Stimulated activated CD4-positive, alpha-beta T cell treated with anti-CD3 and anti-CD28 coated beads, Interleukin-4, amount 100 ng/mL, for 4 hours (primary cell): ENCODE results near the gene FEM1A.
"Not testable (repeated sequence)": the region's sequence is repeated elsewhere in the genome, so short reads cannot be mapped to it uniquely, and the experiment has no call there.

Experiments
- DNase-seq, 2 experiments: peaks; one replicate each; pipeline ENCODE4 v3.0.0-alpha.2; 2020

Gene FEM1A, protein sequence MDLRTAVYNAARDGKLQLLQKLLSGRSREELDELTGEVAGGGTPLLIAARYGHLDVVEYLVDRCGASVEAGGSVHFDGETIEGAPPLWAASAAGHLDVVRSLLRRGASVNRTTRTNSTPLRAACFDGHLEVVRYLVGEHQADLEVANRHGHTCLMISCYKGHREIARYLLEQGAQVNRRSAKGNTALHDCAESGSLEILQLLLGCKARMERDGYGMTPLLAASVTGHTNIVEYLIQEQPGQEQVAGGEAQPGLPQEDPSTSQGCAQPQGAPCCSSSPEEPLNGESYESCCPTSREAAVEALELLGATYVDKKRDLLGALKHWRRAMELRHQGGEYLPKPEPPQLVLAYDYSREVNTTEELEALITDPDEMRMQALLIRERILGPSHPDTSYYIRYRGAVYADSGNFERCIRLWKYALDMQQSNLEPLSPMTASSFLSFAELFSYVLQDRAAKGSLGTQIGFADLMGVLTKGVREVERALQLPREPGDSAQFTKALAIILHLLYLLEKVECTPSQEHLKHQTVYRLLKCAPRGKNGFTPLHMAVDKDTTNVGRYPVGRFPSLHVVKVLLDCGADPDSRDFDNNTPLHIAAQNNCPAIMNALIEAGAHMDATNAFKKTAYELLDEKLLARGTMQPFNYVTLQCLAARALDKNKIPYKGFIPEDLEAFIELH

DNA sequence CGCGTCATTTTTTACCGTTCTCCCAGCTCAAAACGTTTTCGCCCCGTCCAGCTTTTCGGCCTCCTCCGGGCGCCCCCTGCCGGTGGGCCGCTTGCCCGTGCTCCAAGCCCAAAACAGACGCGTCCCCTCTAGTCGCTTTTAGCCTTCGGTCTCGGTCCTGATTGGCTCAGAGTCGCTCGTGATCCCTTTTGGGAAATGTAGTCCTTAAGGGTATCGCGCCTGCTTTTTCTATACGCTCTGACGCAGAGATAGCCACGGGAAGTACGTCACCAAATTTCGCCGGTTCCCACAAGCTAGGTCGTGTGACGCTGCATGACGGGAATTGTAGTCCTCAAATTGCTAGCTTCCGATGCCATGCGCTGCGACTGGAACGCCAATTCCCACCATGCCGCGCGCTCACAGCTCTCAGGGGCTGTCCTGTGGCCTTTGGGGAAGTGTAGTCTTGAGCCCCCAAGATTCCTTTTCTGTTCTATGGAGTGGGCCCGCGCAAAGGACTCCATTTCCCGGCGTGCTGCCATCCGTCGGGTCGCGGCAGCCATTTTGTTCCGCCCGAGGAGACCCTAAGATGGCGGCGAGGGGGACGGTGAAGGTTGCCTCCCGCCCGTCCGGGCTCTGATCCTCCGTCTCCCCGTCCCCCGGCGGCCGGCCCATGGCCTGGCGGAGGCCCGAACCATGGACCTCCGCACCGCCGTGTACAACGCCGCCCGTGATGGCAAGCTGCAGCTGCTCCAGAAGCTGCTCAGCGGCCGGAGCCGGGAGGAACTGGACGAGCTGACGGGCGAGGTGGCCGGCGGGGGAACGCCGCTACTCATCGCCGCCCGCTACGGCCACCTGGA, at the start of gene FEM1A:
Gene FEM1A (plus strand): TSS at position 552 of the 836 bp plus-strand sequence. CDS start 121 bp downstream, at position 673.
- peak; percentile 96 to 100 for DNase-seq

DNA sequence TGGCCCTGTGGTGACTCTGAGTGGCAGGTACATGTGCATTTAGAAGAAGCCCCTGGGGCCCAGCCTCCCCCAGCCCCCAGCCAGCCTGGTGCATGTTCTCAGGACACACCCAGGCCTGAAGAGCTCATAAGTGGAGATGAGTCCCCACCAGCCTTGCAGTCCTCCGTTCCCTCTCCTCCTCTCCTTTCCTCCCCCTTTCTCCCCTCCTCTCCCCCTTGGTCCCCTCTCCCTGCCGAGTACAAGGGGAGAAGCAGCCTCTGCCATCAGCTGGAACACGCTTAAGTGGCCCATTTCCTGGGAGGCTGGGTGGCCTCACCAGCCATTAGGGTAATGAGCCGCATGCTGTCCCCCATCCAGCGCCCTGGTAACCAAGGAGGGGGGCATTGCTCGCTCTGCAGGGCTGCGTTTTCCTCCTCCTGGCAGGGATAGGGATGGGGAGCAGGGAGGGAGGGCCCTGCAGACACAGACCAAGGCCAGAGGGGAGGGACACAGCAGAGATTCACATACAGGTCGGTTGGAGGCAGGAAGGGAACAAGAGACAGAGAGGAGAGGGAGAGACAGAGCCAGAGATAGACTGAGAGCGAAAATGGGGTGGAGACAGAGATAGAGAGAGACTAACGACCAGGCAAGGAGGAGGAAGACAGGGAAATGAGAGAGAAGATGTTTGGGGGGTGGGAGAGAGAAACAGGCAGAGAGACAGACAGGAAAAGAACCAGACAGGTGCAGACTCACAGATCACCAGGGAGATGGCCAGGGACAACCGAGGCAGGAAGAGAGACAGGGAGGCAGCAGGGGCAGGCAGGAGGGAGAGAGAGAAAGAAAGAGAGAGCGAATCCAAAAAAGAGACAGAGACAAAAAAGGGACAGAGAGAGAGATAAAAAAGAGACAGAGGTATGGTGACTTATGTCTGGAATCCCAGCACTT, 48.5 kb upstream of the FEM1A start:
- no peak for DNase-seq

DNA sequence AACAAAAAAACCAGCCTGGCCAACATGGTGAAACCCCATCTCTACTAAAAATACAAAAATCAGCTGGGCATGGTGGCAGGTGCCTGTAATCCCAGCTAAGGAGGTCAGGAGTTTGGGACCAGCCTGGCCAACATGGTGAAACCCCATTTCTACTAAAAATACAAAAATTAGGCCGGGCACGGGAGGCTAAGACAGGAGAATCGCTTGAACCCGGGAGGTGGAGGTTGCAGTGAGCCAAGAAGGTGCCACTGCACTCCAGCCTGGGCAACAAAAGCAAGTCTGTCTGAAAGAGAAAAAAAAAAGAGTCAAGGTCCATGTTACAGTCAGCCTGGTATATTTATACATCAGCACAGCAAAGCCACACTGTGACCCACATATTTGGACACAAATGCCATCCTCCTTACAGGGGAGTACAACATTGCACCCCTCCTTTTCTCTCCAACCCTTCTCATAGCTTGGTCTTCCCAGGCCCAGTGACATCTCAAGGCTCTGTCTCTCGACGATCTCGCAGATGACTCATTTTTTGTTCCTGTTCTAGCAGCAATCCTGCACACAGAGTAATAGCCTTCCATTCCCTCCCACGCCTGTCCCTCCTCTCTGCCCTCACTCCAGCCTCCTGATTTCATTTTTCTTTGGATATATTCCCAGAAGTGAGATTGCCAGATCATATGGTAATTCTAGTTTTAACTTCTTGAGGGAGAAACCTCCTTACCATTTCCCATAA, 46.9 kb upstream of the FEM1A start:
- DNase-seq, result no peak

DNA sequence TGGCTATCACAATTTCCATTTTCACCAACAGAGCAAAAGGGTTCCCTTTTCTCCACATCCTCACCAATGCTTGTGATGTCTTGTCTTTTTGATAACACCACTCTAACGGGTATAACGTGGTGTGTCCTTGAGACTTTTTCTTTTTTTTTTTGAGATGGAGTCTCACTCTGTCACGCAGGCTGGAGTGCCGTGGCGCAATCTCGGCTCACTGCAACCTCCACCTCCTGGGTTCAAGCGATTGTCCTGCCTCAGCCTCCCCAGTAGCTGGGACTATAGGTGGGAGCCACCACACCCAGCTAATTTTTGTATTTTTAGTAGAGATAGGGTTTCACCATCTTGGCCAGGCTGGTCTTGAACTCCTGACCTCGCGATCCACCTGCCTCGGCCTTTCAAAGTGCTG, 46.4 kb upstream of the FEM1A start:
- not testable (repeated sequence) for DNase-seq

DNA sequence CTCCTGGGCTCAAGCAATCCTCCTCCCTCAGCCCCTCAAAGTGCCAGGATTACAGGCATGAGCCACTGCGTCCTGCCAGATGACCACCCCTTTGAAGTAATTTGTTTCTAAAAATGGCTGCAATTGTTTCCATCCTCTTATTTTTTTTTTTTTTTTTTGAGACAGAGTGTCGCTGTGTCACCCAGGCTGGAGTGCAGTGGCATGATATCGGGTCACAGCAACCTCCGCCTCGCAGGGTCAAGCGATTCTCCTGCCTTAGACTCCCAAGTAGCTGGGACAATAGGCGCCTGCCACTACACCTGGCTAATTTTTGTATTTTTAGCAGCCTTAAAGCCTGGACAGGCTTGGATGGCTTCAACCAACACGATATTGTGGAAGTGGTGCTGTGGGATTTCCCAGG, 45.5 kb upstream of the FEM1A start:
- no peak for DNase-seq

DNA sequence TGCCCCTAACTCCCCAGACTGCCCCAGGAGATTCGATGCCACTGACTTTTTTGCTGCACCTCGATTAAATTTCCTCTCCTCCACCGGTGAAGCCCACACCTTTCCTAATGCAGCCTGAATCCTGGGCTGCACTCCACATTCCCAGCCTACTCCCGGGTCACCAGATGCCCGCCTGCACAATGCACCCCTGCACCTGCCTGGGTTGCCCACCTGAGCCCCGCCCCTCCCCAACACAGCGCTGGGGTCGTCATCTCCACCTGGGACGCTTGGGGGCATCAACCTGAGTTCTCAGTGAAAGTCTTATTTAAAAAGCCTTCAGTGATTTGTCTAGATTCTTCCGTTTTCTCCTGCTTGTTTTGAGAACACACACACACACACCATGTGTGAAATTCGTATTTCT, 43.3 kb upstream of the FEM1A start:
- DNase-seq, result no peak

DNA sequence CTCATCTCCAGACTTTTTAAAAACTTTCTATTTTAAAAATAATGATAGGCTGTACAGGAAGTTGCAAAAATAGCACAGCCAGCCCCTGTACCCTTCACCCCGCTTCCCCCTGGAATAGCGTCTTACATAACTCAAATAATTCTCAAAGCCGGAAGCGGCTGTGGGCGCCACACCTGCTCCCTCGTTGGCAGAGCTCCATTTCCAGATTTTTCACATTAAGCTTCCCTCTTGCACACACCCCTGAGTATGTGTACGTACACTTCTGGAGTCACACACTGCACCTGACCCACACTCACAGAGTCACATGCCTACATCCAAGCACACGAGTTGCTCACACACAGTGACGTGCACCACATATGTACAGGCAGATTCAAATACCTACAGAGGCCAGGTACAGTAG, 42.9 kb upstream of the FEM1A start:
- no peak for DNase-seq

DNA sequence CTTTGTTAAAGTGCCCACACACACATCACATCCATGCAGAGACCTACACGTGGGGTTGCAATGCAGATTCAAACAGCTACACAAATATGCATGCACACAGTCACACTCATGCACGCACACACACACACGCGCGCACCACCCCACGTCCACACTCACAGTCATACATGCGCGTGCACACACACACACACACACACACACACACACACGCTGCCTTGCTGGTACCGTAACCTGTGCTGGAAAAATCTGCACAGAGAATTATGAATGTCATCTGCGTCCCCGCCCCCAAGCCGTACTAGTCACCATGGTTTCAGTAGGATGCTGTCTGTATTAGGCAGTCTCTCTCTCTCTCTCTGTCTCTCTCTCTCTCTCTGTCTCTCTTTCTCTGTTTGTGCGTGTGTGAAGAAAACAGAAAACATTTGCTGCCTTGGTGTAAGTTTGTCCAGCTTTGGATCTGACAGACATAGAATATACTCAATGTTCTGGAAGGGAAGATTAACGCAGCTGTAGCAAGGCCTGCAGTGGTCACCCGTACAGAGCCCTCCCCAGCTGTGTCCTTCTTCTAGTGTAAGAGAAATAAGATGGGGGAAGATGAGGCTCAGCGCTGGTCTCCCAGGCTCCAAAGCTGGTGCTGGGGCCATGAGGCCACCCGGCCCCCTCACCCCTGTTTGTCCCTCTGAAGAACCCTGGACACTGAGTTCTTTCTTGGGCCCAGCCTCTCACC, 41.5 kb upstream of the FEM1A start:
- DNase-seq, result no peak

DNA sequence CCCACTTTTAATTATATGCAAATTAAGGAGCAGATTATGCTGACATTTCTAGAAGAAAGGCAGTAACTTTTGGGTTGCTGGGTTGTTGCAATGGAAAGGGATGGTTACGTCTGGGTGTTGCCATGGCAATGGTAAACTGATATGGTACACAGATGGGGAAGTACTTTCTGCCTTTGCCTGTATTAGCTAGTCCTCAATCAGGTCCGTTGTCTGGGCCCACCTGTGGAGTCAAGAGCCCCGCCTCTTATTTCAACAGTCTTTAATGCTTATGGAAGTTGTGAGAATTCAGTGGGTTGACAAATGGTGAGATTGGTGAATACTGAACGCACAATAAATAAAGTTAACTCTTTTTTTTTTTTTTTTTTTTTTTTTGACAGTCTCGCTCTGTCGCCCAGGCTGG, 37.3 kb upstream of the FEM1A start:
- no peak for DNase-seq

DNA sequence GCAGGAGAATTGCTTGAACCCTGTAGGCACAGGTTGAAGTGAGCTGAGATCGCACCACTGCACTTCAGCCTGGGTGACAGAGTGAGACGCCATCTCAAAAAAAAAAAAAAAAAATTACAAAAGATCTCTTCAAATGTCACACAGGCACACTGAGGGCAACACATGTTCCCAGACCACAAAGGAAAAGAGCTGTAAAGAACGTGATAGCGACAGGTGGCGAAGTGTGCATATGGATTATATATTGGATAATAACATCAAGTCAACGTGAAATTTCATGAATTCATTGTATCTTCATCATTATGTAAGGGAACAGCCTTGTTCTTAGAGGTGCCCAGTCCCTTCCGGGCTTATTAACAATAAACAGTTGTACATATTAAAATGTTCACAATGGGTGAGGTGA, 36.1 kb upstream of the FEM1A start:
- no peak for DNase-seq

DNA sequence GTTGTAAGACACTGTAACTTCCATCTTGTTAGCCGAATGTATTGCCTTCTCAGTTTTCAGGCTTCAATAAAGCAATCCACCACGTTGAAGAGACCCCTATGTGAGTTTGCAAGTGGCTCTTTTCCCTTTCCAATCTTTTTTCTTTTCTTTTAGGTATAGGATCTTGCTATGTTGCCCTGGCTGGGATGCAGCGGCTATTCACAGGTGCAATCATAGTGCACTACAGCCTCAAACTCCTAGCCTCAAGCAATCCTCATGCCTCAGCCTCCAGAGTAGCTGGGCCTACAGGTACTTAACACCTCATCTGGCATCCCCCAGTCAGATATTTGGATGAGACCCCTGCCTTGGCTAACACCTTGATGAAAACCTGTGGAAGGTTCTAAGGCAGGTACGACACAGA, 33.5 kb upstream of the FEM1A start:
- no peak for DNase-seq

DNA sequence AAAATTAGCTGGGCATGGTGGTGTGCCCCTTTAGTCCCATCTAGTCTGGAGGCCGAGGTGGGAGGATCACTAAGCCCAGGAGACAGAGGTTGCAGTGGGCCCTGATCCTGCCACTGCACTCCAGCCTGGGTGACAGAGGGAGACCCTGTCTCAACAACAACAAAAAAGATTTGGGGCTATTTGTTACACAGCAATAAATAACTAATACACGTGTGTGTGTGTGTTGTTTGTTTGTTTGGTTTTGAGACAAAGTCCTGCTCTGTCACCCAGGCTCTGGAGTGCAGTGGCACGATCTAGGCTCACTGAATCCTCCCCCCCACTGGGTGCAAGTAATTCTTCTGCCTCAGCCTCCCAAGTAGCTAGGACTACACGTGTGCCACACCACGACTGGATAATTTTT, 32.9 kb upstream of the FEM1A start:
- DNase-seq, result no peak

DNA sequence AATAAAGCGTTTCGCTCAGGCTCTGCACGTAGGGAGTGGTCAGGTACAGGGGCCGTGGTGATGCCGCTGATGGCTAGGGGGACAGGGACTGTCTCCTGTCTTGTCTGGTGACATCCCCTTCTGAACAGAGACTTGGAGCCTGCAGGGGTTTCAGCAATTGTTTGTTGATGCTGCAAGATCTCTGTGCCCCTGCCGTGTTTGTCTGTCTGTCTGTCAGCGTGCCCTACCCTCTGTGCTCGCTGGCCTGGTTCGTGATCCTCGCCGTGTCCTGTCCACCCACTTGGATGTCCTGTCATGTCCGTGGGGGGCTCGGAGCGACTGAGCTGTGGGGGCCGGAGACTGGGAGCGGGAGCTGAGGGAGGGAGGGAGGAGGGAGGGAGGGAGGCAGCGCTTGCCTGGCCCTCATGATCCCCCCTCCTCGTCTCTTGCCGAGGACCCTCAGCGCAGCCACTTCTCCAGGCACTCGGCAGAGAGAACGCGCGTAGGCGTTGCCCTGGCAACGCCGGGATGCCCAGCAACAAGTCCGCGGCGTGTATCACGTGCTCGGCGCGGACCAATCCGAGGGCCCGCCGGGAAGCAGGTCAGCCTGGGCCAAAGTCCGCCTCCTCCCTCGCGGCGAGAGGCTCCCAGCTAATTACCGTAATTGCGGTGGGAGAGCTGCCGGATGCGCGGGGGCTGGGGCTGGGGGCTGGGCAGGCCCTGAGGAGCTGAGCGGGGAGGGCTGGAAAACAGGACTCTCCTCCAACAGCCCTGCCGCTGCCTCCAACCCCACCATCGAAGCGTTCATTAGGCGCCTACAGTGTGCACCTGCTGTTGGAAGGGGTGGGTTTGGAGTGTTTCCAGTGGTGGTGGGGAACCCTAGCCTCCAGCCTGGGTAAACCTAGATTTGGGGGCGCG, 31.9 kb upstream of the FEM1A start:
- peak; percentile 36 to 50 for DNase-seq

DNA sequence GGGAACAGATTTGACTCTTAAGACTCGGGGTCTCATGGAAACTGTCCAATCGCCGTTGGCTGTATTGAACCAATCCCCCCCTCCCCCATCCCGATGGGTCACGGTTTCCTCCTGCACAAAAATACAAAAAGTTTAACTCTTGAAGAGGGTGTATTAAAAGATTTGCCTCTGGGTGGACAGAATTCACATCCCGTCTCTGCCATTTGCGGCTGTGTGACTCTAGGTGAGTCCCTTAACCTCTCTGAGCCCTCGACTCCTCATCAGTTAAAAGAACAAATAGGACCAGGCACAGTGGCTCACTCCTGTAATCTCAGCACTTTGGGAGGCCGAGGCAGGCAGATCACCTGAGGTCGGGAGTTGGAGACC, 31.3 kb upstream of the FEM1A start:
- no peak for DNase-seq

DNA sequence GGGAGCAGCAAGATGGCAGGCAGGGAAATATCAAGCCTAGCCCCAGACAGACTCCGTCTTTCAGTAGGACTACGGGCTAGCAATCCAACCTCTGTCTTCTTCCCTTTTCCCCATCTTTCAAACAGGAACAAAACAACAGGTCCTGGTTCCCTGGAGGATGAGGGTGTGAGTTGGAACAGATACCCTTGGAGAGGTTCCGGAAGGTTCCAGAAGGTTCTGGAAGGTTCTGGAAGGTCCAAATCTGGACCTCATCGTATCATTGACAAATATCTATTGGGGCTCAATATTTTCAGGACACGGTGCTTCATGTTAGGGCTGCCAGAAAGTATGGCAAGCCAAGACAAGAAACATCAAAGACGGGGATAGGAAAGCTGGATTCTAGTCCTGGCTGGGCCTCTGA, 28.5 kb upstream of the FEM1A start:
- no peak for DNase-seq

DNA sequence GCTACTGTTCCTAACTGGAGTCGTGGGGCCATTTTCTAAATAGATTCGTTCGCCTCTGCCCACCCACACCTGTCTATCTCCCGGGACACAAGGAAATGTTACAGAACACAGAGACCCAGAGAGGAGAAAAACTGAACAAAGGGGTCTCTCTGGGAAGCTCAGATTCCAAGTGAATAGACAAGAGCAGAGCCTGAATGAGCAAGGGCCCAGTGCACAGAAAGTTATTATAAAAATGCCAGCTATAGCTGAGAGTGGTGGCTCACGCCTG, 27.2 kb upstream of the FEM1A start:
- DNase-seq, result no peak

DNA sequence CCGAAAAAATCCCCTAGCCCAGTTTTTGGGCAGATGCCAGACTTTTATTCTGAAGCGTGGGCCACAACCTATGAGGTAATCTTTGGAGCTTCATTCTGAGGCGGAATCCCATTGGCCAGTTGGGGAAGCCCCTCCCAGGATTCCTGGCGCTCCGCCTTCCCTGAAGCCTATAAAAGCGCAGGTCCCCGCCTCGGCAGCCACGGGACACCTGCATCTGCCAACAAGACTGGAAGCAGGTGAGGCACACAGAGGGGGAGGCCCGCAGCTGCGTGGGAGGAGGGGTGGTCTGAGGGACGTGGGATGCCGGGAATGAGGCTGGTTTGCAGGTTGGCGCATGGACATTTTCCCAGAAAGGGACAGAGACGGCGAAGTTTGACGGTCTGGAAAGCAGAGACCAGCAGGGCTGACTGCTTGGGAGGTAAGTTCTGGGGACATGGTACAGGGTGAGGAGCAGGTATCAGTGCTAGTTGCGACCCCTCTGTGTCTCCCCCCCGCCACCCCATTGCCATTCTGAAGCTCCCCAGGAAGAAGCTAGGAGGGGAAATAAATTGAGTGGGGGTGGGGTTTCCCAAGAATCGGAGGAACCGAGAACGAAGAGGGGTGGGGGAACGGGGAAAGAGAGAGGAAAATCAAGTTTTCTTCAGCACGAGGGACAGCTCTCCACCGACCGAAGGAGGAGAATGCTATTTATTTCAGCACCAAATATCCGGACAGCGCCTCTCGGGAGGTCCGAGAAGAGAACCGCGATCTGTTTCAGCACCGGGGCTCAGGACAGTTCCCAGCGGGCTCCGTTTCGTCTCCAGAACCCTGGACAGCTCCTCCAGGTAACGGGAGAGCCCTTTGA, 22.4 kb upstream of the FEM1A start:
- peak; percentile 58 to 65 for DNase-seq

DNA sequence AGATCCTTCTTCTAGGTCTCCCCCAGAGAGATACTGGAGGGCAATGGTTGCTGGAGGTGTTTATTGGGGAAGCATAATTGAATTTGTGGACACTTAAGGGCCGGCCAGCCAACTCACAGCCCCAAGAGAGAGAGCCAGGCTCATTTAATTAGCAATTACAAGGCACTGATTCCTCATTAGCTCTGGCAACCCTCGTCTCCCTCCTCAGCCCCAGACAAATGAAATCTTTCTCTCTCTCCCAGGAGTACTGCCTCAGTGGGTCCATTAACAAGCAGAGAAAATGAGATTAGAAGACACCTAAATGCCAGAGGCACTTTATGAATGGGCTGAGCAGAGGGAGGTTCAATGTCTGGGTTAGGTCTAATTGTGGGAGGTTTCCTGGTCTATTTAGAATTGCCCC, 19.0 kb upstream of the FEM1A start:
- DNase-seq, result no peak

DNA sequence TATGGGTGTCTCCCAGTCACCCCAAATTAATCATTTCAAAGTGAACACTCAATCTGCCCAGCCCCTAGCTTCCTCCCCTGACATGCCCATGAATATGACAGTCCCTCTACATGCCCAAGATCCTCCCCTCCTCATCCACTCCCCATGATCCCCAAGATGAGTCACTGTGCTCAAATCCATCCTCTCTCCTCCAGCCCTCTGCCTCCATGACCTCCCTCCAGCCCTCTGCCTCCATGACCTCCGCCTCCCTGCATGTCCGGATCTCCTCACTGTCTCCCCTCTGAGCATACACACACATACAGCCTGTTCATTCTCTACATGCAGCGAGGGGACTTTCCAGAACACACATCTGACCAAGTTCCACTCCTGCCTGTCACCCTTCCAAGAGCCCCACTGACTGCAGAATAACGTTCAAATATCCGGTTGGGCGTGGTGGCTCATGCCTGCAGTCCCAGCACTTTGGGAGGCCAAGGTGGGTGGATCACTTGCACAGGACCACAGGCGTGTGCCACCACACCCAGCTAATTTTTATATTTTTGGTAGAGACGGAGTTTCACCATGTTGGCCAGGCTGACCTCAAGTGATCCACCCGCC, 18.4 kb upstream of the FEM1A start:
- no peak for DNase-seq
